Peyer's patch (tissue), 4 donors: ENCODE measurements around the gene USH1C. TPM values are rescaled to one million over a fixed set of nuclear protein-coding genes. Genes with fewer than 3 reads are reported as not detected.

Source experiments
- DNase-seq, 3 donors: peaks; one replicate each; pipeline ENCODE4 v3.0.0-alpha.2; 2017 to 2019
- H3K27ac ChIP-seq, 4 donors: fragments of 200-600 bp; sonication (generic); one replicate each; pipeline ENCODE4 v1.5.1; 2016 to 2019
- H3K27me3 ChIP-seq, 2 donors: fragments of 200-600 bp; sonication (generic); one replicate each; pipeline ENCODE4 v1.5.1; 2019
- H3K36me3 ChIP-seq, 3 donors: fragments of 200-600 bp; sonication (generic); one replicate each; pipeline ENCODE4 v1.5.1; 2016 to 2019
- H3K4me1 ChIP-seq, 4 donors: fragments of 200-600 bp; sonication (generic); one replicate each; pipeline ENCODE4 v1.5.1; 2016 to 2019
- H3K4me3 ChIP-seq, 4 donors: fragments of 200-600 bp; sonication (generic); 1 replicate in 3 of 4; 2 replicates in 1 of 4; pipeline ENCODE4 v1.5.1; 2016 to 2019; ENCODE audit warnings: mild to moderate bottlenecking in 1 of 4
- H3K9me3 ChIP-seq, 4 donors: fragments of 200-600 bp; sonication (generic); one replicate each; pipeline ENCODE4 v1.5.1; 2016 to 2019; ENCODE audit warnings: mild to moderate bottlenecking in 1 of 4
- POLR2A ChIP-seq, 2 donors: fragments of 450-650 bp; IDR thresholded peaks; one replicate each; pipeline ENCODE4 v1.5.1; 2017; ENCODE audit warnings: antibody characterized with exemption in 2 of 2, mild to moderate bottlenecking in 2 of 2, moderate library complexity in 2 of 2
- total RNA-seq, 4 donors: library from RNA; depleted of rRNA; stranded (reverse); fragments of >200 nt; gene quantifications; one replicate each; pipeline ENCODE4 v1.1.0, GENCODE V29; 2016
- TF ChIP-seq, protein P1 (sequence below), 6 experiments: fragments of 450-650 bp in 4 of 6; fragments of 200-600 bp in 2 of 6; sonication (generic) in 1 of 6; IDR thresholded peaks; one replicate each; pipeline ENCODE4 v1.5.1; 2017 to 2019; ENCODE audit warnings: antibody characterized with exemption in 6 of 6, mild to moderate bottlenecking in 3 of 6, moderate library complexity in 1 of 6

Gene USH1C
- total RNA-seq, 4 donors from 2014 or later = 90.8 to 302 (median 245) TPM

DNA sequence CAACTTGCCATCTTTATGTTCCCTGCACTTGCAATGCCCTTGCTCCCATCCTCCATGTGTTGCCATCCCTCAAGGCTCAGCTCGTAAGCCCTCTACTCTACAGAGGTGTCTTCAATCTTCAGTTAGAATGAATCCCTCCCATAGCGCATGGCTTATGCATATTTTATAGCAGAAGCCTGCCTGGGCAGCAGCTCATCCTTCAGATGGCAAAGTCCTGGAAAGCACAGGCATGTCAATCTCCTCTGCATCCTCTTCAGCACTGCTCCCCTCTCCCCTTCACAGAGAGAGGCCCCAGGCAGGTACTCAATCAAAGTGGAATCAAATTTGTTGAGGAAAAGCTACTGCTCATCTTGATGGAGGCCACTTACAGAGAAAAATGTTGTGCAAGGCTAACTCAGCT is 36.4 kb downstream of the USH1C start:
- no peaks in the 10 kb centered on the region for H3K9me3 ChIP-seq
- no peak overlapping the region for H3K27ac ChIP-seq
- H3K4me3 ChIP-seq = no peak overlapping the region
- no peaks in the 10 kb centered on the region for H3K27me3 ChIP-seq
- DNase-seq = peak in 1 of 3 donors; percentile 20
- TF ChIP-seq POLR2A (IDR thresholded peaks at IDR 0.05) = no peak
- TF ChIP-seq, protein P1, sequence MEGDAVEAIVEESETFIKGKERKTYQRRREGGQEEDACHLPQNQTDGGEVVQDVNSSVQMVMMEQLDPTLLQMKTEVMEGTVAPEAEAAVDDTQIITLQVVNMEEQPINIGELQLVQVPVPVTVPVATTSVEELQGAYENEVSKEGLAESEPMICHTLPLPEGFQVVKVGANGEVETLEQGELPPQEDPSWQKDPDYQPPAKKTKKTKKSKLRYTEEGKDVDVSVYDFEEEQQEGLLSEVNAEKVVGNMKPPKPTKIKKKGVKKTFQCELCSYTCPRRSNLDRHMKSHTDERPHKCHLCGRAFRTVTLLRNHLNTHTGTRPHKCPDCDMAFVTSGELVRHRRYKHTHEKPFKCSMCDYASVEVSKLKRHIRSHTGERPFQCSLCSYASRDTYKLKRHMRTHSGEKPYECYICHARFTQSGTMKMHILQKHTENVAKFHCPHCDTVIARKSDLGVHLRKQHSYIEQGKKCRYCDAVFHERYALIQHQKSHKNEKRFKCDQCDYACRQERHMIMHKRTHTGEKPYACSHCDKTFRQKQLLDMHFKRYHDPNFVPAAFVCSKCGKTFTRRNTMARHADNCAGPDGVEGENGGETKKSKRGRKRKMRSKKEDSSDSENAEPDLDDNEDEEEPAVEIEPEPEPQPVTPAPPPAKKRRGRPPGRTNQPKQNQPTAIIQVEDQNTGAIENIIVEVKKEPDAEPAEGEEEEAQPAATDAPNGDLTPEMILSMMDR (IDR thresholded peaks at IDR 0.05) = no peak
- peaks cover 0 to 16% (median 0%) of the 10 kb centered on the region in 3 donors for H3K36me3 ChIP-seq
- H3K4me1 ChIP-seq = no peaks in the 10 kb centered on the region

GRCh38 chr11:17506942-17507341 is 37.3 kb downstream of the USH1C start:
- Histone ChIP-seq H3K4me1 (no peaks in the 10 kb centered on the region), H3K36me3 (peaks cover 0 to 16% (median 0%) of the 10 kb centered on the region in 3 donors), H3K27me3 (no peaks in the 10 kb centered on the region), H3K4me3 (no peak overlapping the region), H3K27ac (no peak overlapping the region), H3K9me3 (no peaks in the 10 kb centered on the region)
- peak in 1 of 3 donors; percentile 38 for DNase-seq
- no peak for TF ChIP-seq POLR2A (IDR thresholded peaks at IDR 0.05)
- TF ChIP-seq, protein P1 (IDR thresholded peaks at IDR 0.05) = no peak

GRCh38 chr11:17506314-17506713 is 37.9 kb downstream of the USH1C start:
- TF ChIP-seq, protein P1 (IDR thresholded peaks at IDR 0.05) = no peak
- no peak for TF ChIP-seq POLR2A (IDR thresholded peaks at IDR 0.05)
- Histone ChIP-seq H3K4me3 (no peak overlapping the region), H3K4me1 (no peaks in the 10 kb centered on the region), H3K27ac (no peak overlapping the region), H3K27me3 (no peaks in the 10 kb centered on the region), H3K36me3 (peaks cover 0 to 16% (median 0%) of the 10 kb centered on the region in 3 donors), H3K9me3 (no peaks in the 10 kb centered on the region)
- DNase-seq = peak in 1 of 3 donors; percentile 23

DNA sequence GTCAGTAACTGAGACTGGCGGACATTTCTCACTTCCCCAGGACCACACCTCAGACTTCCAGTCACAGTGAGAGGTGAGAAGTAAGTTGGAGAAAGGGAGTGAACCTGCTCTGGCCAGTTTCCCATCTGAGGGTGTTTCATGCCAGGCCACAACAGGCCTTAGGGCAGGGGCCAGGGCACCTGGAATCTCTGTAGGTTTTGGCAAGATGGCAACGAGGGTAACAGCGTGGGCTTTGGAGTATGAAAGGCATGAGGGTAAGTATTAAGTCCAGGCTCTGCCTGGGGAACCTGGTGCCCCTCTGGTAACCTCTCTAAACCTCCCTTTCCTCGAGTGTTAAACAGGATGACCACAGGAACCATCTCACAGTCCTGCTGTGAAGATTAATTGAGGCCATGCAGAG is 39.1 kb downstream of the USH1C start:
- H3K36me3 ChIP-seq = peaks cover 0 to 22% (median 0%) of the 10 kb centered on the region in 3 donors
- DNase-seq = no peak
- no peaks in the 10 kb centered on the region for H3K27me3 ChIP-seq
- TF ChIP-seq, protein P1 (IDR thresholded peaks at IDR 0.05) = no peak
- no peak for TF ChIP-seq POLR2A (IDR thresholded peaks at IDR 0.05)
- no peaks in the 10 kb centered on the region for H3K9me3 ChIP-seq
- H3K4me1 ChIP-seq = no peaks in the 10 kb centered on the region
- H3K27ac ChIP-seq = no peak overlapping the region
- no peak overlapping the region for H3K4me3 ChIP-seq

DNA sequence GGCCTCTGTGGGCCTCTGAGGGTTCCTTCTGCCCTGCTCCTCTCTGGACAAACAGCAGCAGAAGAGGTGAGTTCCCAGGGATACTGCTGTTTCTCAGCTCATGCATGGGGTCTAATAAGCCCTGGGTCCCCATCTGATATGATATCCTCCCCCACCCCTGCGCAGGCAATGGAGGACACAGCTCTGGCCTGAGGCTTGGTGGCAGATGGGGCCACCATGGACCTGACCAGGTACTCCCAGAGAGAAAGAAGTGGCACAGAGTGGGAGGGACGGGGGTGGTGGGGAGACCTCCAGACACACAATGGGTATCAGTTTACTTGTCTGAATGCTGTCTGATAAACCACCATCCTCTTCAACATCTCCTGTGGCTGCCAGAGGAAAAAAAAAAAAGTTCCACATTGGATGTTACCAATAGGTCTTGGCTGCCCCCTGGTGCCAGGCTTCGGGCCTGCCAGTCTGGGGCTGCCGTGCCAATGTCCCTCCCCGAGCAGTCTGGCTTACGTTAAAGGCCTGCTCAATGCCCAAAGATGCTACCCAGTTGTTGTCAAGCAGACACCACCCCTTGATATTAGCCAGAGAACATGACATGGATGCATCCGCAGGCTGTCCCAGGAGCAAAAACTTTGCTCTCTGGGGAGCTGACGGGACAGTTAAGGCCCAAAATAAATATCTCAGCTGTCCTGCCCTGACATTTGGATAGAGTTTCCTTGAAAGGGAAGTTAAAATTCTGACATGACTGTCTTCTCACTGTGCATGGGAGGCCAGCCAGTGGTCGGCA is 39.7 kb downstream of the USH1C start:
- H3K4me1 ChIP-seq = no peaks in the 10 kb centered on the region
- TF ChIP-seq, protein P1 (IDR thresholded peaks at IDR 0.05) = peak; percentile 74 to 89 (median 84)
- no peak for TF ChIP-seq POLR2A (IDR thresholded peaks at IDR 0.05)
- DNase-seq = peak; percentile 76 to 91 (median 83)

More for the DNA sequence above, 39.7 kb downstream of the USH1C start:
- Histone ChIP-seq H3K4me3 (no peak overlapping the region), H3K36me3 (peaks cover 0 to 18% (median 0%) of the 10 kb centered on the region in 3 donors), H3K9me3 (no peaks in the 10 kb centered on the region), H3K27me3 (no peaks in the 10 kb centered on the region), H3K27ac (no peak overlapping the region)
